K562 treated with DMSO at 1 percent for 4 hours (cell line): ENCODE results near the gene NEK9. TPM values are rescaled to one million over a fixed set of nuclear protein-coding genes. Genes with fewer than 3 reads are reported as not detected.

ENCODE experiments used
- total RNA-seq: library from RNA; unstranded; fragments of 300-600 nt; gene quantifications from 2 replicates; pipeline ENCODE4 v1.2.3, GENCODE V29; 2022; ENCODE audit not compliant: insufficient read depth

The NEK9 gene
- 17.6 and 19.4 TPM in 2 replicates for total RNA-seq

DNA sequence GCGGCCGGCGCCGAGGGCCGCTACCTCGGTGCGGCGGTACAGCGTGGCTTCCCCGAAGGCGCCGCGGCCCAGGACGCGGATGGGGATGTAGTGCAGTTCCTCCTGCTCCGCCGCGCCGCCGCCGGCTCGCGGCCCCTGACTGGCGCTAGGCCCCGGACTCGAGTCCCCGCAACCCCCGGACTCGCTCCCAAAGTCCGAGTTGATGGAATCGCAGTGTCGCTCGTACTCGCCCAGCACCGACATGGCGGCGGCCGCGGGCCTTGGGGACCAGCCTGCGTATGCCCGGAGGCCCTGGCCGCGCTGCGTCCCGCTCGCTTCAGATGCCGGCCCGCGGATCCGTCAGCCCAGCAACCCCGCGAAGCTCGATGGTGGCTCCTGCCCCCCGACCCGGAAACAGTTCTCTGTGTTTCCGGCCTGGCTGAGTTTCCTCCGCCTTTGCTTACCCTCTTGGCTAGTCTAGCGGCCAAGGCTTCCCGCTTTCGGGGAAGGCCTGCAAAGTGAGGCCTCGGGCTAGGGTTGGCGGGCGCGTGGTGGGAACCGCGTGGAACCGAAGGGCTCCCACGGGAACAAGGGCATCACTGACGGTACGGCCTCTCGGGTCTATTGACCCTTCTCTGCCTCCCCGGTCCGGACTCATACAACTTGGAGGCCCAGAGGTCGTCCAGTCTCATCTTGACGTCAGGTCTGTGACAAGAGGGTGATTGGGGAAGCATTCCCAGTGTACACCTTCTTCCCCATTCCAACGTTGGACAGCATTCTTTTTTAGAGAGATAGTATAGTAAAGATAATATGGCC, at the start of gene NEK9:
Gene NEK9, minus strand, starts transcription at position 370 of the 795 bp plus-strand sequence. Its CDS starts 127 bp downstream, at position 243.

DNA sequence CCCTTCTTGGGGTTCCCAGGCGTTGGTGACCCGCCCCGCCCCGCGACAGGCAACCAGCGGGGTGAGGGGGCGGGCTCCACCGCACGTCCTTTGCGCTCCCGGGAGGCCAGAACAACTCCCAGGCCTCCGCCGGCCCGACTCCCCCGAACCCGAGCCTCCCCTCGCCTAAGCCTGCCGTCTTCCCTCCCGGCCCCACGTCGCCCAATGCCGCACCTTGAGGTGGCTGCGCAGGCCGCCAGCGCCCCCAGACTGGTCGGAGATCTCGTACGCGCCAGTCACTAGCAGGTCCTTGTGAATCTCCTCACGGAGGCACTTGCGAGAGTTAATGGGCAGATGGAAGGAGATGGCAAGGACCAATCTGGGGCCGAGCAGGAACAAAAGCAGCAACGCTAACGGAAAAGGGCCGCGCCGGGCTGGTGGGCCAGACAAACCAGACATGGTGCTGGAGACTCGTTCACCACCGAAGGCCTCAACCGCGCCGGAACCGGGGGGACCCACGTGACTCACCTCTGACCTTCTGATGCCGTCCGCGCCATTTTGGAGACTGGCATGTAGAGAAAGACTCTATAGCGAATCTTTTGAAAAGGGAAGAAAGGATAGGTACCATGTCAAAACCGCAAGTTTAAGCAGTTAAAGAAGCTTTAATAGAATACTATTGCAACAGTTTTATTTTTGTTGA, 49.4 kb upstream of the NEK9 start, which contains the start of gene TMED10:
Gene TMED10, minus strand, starts transcription at position 471 of the 679 bp plus-strand sequence. Its CDS starts 33 bp downstream, at position 438.

DNA sequence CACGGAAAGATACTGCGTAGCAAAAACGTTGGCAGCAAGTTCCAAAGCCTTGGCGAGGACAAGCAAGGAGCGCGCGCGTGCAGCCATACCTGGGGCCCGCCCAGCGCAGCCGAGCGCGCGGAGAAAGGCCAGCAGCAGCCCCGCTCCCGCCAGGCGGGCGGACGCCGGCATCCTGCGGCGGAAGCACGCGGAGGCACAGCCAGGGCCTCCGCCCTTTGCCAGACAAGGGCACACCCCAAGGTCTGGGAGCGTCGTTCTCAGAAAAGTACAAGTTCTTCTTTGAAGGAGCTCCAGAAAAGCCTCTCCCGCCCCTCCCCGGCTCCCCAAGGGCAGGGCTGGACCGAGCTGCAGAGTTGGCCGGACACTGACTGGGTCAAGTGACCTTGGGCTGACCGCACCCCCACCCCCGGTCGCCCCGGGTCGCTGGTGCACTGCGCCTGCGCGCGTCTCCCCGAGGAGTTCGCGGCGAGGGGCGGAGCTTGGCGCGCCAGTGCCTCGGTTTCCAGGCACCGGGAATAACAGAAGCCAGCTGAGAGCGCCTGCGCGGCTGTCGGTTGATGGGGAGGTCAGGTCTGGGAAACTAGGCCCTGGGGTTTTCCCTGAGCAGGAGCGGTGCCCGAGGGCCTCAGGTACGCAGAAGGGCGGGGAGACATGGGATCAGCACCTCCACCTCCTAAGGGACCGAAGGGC, 57.6 kb downstream of the NEK9 start, which contains the start of gene ZC2HC1C:
Gene ZC2HC1C, plus strand, starts transcription at position 521 of the 690 bp plus-strand sequence. CDS start 933 bp downstream, outside the sequence.

DNA sequence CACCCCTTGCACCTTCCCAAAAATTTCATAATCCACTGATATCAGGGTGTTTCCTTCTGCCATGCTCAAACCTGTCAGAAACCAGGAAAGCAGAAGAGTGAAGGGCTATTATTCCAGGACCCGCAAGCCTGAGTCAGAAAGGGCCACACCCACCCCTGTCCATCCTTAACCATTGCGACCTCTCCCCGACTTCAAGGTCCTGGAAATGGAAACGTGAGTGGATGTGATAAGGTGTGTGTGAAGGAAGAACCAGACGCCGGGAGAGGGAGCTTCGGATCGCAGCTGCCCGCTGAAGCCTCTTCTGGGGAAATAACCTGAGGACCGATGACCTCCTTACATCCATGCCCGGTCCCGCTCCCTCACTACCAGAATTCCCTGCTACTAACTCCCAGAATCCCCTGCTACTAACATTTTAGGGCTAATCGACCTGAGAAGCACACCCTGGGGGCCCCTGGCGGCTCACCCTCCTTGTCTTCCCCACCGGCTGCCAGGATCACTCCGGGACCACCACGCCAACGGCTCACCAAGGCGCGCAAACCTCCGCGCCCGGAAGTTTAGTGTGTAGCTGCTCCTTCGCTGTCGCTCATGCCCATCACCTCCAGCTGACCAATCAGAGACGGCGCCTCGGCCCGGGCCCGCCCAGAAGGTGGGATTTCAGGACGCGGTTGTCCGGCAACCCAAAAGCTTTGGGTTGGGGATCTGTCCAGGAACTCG, 63.2 kb downstream of the NEK9 start, which contains the start of gene ACYP1:
Gene ACYP1, minus strand, starts transcription at position 534 of the 714 bp plus-strand sequence. Its CDS starts 471 bp downstream, at position 63.

DNA sequence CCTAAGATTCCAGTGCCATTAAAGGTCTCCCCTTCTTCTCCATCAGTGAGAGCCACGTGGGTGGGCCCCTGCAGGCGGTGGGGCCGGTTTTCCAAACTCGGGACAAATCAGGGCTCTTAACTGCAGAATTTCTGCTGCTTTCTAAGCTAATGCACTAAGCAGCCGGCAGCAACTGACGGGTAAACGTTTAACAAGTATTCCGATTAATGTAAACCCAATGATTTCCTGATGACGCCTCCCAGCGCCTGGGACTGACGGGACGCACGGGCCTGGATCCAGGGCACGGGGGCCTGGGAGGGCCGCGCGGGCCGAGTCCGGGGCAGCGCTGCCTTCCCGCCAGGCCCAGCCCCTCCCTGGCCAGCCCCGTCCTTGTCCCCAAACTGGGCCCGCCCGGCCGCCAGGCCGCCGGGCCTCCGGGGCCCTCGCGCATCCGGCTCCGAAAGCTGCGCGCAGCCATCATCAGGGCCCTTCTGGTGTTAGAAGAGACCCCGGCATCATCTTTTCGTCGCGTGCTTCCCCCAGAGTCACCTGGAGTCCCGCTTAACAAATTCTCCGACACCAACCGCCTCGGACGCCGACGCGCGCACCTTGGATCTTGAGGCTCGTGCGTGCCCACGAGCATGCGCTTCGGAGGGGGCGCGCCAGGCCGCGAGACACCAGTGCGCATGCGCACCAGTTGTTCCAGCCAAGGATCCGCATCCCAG, 75.8 kb downstream of the NEK9 start, which contains the start of gene MLH3:
Gene MLH3, minus strand, starts transcription at position 616 of the 704 bp plus-strand sequence. CDS start 1,812 bp downstream, outside the sequence.

Other genes with a start within 250 kb of the NEK9 start
- 37.0 and 38.4 TPM in 2 replicates for gene DLST, start 245.1 kb downstream of the NEK9 start, total RNA-seq
- gene RPS6KL1, start 203.8 kb downstream of the NEK9 start, total RNA-seq = 1.2 and 4.9 TPM in 2 replicates
- gene PGF, start 171.5 kb downstream of the NEK9 start, total RNA-seq = 1.3 and 1.8 TPM in 2 replicates
- 14.4 and 18.2 TPM in 2 replicates for gene EIF2B2, start 124.1 kb downstream of the NEK9 start, total RNA-seq
- 0.51 and 2.8 TPM in 2 replicates for gene MLH3, start 75.6 kb downstream of the NEK9 start, total RNA-seq
- 24.6 and 26.2 TPM in 2 replicates for gene ACYP1, start 63.0 kb downstream of the NEK9 start, total RNA-seq
- gene ZC2HC1C, start 57.4 kb downstream of the NEK9 start, total RNA-seq = 4.2 and 5.8 TPM in 2 replicates
- 65.5 and 76.6 TPM in 2 replicates for gene TMED10, start 49.6 kb upstream of the NEK9 start, total RNA-seq
- 5.5 and 10.7 TPM in 2 replicates for gene FOS, start 151.8 kb upstream of the NEK9 start, total RNA-seq